Tibial artery (tissue), 4 donors: Measurements from ENCODE around the gene CCDC152.

ENCODE experiments used
- DNase-seq, 2 donors: peaks; one replicate each; pipeline ENCODE4 v3.0.0-alpha.2; 2019
- H3K27ac ChIP-seq, 2 donors: fragments of 200-600 bp; sonication (generic) in 1 of 2; 1 replicate in 1 of 2; 2 replicates in 1 of 2; pipeline ENCODE4 v1.5.1; 2018 to 2019; ENCODE audit warnings: mild to moderate bottlenecking in 1 of 2
- H3K27me3 ChIP-seq, 2 donors: fragments of 200-600 bp; sonication (generic) in 1 of 2; one replicate each; pipeline versions ENCODE4 v1.5.1 to v1.6.0; 2016 to 2019
- H3K36me3 ChIP-seq, 3 donors: fragments of 200-600 bp; sonication (generic) in 2 of 3; one replicate each; pipeline ENCODE4 v1.5.1; 2016 to 2019; ENCODE audit warnings: mild to moderate bottlenecking in 2 of 3
- H3K4me1 ChIP-seq, 4 donors: fragments of 200-600 bp; sonication (generic) in 2 of 4; 1 replicate in 3 of 4; 2 replicates in 1 of 4; pipeline ENCODE4 v1.5.1; 2016 to 2019
- H3K4me3 ChIP-seq, 2 donors: fragments of 200-600 bp; sonication (generic) in 1 of 2; 1 replicate in 1 of 2; 2 replicates in 1 of 2; pipeline ENCODE4 v1.5.1; 2018 to 2019; ENCODE audit warnings: mild to moderate bottlenecking in 2 of 2
- H3K9me3 ChIP-seq, 3 donors: fragments of 200-600 bp; sonication (generic) in 1 of 3; one replicate each; pipeline ENCODE4 v1.5.1; 2016 to 2019
- intact Hi-C: fragments of 100-400 bp; cut with DNase I; formaldehyde crosslinking; loops from one replicate; pipeline ENCODE4 v1.15.0; 2023; ENCODE audit warnings: low total_unique reads
- TF ChIP-seq, protein P1 (sequence below), 2 experiments: fragments of 200-600 bp in 1 of 2; fragments of 450-650 bp in 1 of 2; IDR thresholded peaks; one replicate each; pipeline ENCODE4 v1.5.1; 2017 to 2019; ENCODE audit warnings: antibody characterized with exemption in 2 of 2, mild to moderate bottlenecking in 1 of 2, moderate library complexity in 1 of 2

The CCDC152 gene

GRCh38 chr5:42798284-42799240 lies 41.9 kb downstream of the CCDC152 start:
- TF ChIP-seq, protein P1, sequence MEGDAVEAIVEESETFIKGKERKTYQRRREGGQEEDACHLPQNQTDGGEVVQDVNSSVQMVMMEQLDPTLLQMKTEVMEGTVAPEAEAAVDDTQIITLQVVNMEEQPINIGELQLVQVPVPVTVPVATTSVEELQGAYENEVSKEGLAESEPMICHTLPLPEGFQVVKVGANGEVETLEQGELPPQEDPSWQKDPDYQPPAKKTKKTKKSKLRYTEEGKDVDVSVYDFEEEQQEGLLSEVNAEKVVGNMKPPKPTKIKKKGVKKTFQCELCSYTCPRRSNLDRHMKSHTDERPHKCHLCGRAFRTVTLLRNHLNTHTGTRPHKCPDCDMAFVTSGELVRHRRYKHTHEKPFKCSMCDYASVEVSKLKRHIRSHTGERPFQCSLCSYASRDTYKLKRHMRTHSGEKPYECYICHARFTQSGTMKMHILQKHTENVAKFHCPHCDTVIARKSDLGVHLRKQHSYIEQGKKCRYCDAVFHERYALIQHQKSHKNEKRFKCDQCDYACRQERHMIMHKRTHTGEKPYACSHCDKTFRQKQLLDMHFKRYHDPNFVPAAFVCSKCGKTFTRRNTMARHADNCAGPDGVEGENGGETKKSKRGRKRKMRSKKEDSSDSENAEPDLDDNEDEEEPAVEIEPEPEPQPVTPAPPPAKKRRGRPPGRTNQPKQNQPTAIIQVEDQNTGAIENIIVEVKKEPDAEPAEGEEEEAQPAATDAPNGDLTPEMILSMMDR (IDR thresholded peaks at IDR 0.05) = no peak
- Histone ChIP-seq H3K4me3 (no peak overlapping the region), H3K9me3 (no peaks in the 10 kb centered on the region), H3K27ac (no peak overlapping the region), H3K36me3 (peaks cover 0 to 28% (median 27%) of the 10 kb centered on the region in 3 donors), H3K4me1 (no peaks in the 10 kb centered on the region), H3K27me3 (no peaks in the 10 kb centered on the region)
- intact Hi-C loops = no loop called here
- DNase-seq = no peak

DNA sequence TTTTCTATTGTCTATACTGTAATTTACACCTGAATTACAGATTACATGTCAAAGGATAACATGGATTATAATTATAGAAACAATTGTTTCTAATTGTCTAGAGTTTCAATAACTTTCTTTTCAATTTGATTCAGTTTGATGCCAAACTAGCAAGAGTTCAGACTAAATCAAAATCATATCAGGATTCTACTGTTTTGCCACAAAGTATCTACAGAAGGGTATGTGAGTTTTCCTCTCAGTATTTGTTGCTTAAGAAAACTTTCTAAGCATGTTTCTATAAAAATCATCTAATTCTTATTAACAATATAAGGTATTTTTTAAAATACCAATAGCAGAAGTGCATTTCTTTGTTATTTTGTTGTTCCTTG lies 42.6 kb downstream of the CCDC152 start:
- TF ChIP-seq, protein P1 (IDR thresholded peaks at IDR 0.05) = no peak
- no peaks in the 10 kb centered on the region for H3K27me3 ChIP-seq
- intact Hi-C loops = no loop called here
- H3K9me3 ChIP-seq = no peaks in the 10 kb centered on the region
- no peak overlapping the region for H3K4me3 ChIP-seq
- no peak overlapping the region for H3K27ac ChIP-seq
- peaks cover 0 to 33% (median 28%) of the 10 kb centered on the region in 3 donors for H3K36me3 ChIP-seq
- DNase-seq = no peak
- no peaks in the 10 kb centered on the region for H3K4me1 ChIP-seq

DNA sequence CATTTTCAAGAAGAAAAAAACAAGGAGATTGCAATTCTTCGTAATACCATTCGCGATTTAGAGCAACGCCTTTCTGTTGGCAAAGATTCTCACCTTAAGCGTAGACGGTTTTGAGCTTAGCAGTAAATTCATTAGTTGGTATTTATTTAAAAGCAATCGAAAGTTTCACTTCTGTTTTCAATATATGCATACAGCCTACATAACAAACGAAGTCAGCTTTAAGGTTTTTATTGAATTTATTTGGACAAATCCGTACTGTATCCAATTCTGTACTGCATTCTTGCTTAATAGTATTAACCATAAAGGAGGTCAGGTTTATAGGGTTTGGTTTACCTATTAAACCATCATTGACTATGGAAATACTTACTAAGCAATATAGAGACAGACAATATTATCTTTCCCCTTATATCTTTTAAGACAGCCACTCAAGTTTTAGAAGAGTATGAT lies 43.1 kb downstream of the CCDC152 start:
- no peak overlapping the region for H3K4me3 ChIP-seq
- H3K36me3 ChIP-seq = peaks cover 0 to 38% (median 28%) of the 10 kb centered on the region in 3 donors
- intact Hi-C loops = no loop called here
- no peaks in the 10 kb centered on the region for H3K27me3 ChIP-seq
- H3K4me1 ChIP-seq = no peaks in the 10 kb centered on the region
- no peaks in the 10 kb centered on the region for H3K9me3 ChIP-seq
- no peak for DNase-seq
- TF ChIP-seq, protein P1 (IDR thresholded peaks at IDR 0.05) = no peak
- H3K27ac ChIP-seq = no peak overlapping the region

DNA sequence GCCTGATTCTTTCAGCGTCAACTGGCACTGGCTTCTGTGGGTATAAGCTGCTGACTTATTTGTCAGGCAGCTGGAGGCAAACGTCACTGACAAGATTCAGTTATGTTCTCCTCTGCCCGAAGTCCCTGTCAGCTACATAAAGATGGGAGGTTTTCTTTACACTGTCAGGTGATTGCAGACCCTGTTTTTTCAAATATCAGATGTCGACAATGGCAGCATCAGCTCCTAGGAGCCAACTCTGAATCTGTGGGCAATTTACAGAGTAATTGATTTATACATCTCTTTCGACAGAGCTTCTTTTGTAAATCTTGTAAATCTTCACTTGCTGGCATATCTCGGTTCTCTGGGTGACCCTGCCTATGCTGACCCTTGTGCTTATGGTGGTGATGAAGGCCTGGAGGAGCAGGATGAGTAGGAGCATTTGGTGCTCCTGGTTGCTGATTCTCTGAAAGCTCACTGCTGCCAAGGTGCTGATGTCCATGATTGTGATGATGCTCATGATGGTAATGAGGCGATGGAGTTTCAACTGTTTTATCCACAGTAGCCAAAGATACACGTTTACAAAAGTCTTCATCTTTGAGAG lies 44.2 kb downstream of the CCDC152 start:
- H3K36me3 ChIP-seq = peaks cover 1 to 43% (median 28%) of the 10 kb centered on the region in 3 donors
- H3K4me1 ChIP-seq = no peaks in the 10 kb centered on the region
- no peak overlapping the region for H3K27ac ChIP-seq
- H3K4me3 ChIP-seq = no peak overlapping the region
- no peaks in the 10 kb centered on the region for H3K9me3 ChIP-seq
- TF ChIP-seq, protein P1 (IDR thresholded peaks at IDR 0.05) = no peak
- H3K27me3 ChIP-seq = no peaks in the 10 kb centered on the region
- intact Hi-C loops = no loop called here
- no peak for DNase-seq

- Histone ChIP-seq H3K36me3 (peaks cover 5 to 51% (median 28%) of the 10 kb centered on the region in 3 donors), H3K27me3 (no peaks in the 10 kb centered on the region), H3K9me3 (no peaks in the 10 kb centered on the region), H3K4me1 (no peaks in the 10 kb centered on the region), H3K4me3 (no peak overlapping the region), H3K27ac (no peak overlapping the region)
- DNase-seq = no peak
- intact Hi-C loops = no loop called here
- TF ChIP-seq, protein P1 (IDR thresholded peaks at IDR 0.05) = no peak
These were observed 45.0 kb downstream of the CCDC152 start for GRCh38 chr5:42801516-42802166.
